GM18909 (cell line): ENCODE data around the gene CRYBG3.
"Not testable (repeated sequence)": the region's sequence is repeated elsewhere in the genome, so short reads cannot be mapped to it uniquely, and the experiment has no call there.

Source experiments
- ATAC-seq: cut with Tn5 transposase; IDR thresholded peaks from one replicate; pipeline ENCODE4 v1.9.1; 2021; ENCODE audit warnings: mild to moderate bottlenecking; ENCODE audit not compliant: unreplicated experiment, poor library complexity

CRYBG3 gene

GRCh38 chr3:97892852-97893251, 71.0 kb downstream of the CRYBG3 start:
- ATAC-seq = no peak

- ATAC-seq = peak; percentile 87
These were observed 73.4 kb downstream of the CRYBG3 start for GRCh38 chr3:97895216-97895615.

GRCh38 chr3:97896129-97896528, 74.3 kb downstream of the CRYBG3 start:
- no peak for ATAC-seq

GRCh38 chr3:97896547-97896946, 74.7 kb downstream of the CRYBG3 start:
- ATAC-seq = no peak

- no peak for ATAC-seq
These were observed 77.5 kb downstream of the CRYBG3 start for GRCh38 chr3:97899331-97899730.

- no peak for ATAC-seq
These were observed 79.8 kb downstream of the CRYBG3 start for GRCh38 chr3:97901313-97902248.

- not testable (repeated sequence) for ATAC-seq
These were observed 88.0 kb downstream of the CRYBG3 start for GRCh38 chr3:97909830-97910229.

GRCh38 chr3:97910236-97910831, 88.5 kb downstream of the CRYBG3 start:
- not testable (repeated sequence) for ATAC-seq

- ATAC-seq = no peak
These were observed 89.1 kb downstream of the CRYBG3 start for GRCh38 chr3:97910931-97911351.

GRCh38 chr3:97911459-97911858, 89.6 kb downstream of the CRYBG3 start:
- ATAC-seq = no peak

- ATAC-seq = no peak
These were observed 92.6 kb downstream of the CRYBG3 start for GRCh38 chr3:97914388-97914787.

- ATAC-seq = no peak
These were observed 94.8 kb downstream of the CRYBG3 start for GRCh38 chr3:97916576-97916975.

- ATAC-seq = no peak
These were observed 96.2 kb downstream of the CRYBG3 start for GRCh38 chr3:97917813-97918536.

- no peak for ATAC-seq
These were observed 105.9 kb downstream of the CRYBG3 start for GRCh38 chr3:97927704-97928103.

- ATAC-seq = no peak
These were observed 107.2 kb downstream of the CRYBG3 start for GRCh38 chr3:97928986-97929385.

- ATAC-seq = no peak
These were observed 108.2 kb downstream of the CRYBG3 start for GRCh38 chr3:97930018-97930417.

GRCh38 chr3:97931218-97931617, 109.4 kb downstream of the CRYBG3 start:
- ATAC-seq = no peak

GRCh38 chr3:97932387-97932801, 110.6 kb downstream of the CRYBG3 start:
- ATAC-seq = no peak

- no peak for ATAC-seq
These were observed 113.3 kb downstream of the CRYBG3 start for GRCh38 chr3:97934980-97935695.

GRCh38 chr3:97935842-97936241, 114.0 kb downstream of the CRYBG3 start:
- no peak for ATAC-seq
